ENCODE results near the gene MAPK1IP1L. TPM values are rescaled to one million over a fixed set of nuclear protein-coding genes. Genes with fewer than 3 reads are reported as not detected.

The MAPK1IP1L gene
- total and polyA plus RNA-seq, 2 of the 8 experiments (the other 6 are each of a cell fraction or from before 2014, with no cell fraction given), result 111 to 228 TPM

DNA sequence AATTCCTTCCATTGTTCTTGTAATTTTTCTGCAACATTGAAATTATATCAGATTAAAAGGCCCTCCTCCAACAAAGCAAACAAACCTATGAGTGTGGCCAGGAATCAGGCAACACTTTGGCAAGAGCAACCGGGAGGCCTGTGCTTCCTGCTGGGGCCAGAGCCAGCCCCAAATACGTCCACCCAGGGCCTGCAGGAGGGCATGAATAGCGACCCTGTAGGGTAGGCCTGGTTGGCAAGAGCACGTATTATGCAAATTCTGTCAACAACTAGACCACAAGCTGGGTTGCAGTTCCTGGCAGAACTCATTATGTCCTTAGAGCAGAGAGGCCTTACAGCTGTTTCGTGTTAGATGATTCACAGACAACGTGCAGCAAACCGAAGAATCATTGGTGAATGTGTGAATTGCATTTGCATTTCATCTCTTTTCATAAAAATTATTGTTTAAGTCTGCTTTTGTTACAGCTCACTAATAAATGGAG lies 50.7 kb downstream of the MAPK1IP1L start:
- 16% methylated on average over 7 of the region's 7 CpGs; no CpG with 5 or more reads in 1 of the 2 experiments for WGBS, 2 experiments (ENCODE audit: extremely low coverage in 1 of 2, insufficient coverage in 1 of 2, insufficient read length in 1 of 2, insufficient replicate concordance in 2 of 2, low coverage in 1 of 2, low lambda C conversion rate in 2 of 2, missing lambda C conversion rate in 1 of 2)
- no peak overlapping the region for H2AFZ ChIP-seq (ENCODE audit: low read length)
- TF ChIP-seq POU5F1 (IDR thresholded peaks at IDR 0.05; ENCODE audit: low read depth, low read length) (no peak), TBP (IDR thresholded peaks at IDR 0.05; ENCODE audit: low read depth, low read length) (peak; percentile 47; the same call in 1 of the 2 replicates), TAF1 (IDR thresholded peaks at IDR 0.05; ENCODE audit: low read depth, low read length) (peak; percentile 50; the same call in 1 of the 2 replicates), CHD1 (IDR thresholded peaks at IDR 0.05; ENCODE audit: low read depth, low read length) (no peak), POLR2A (IDR thresholded peaks at IDR 0.05; ENCODE audit: control extremely low read depth in 1 of 2, low read depth in 2 of 2, low read length in 2 of 2) (peak in 1 of 2 experiments; percentile 49; a peak in 1 of 3 replicates), TAF7 (optimal IDR thresholded peaks at IDR 0.05; ENCODE audit: borderline replicate concordance, low read depth, low read length) (no peak), POLR2AphosphoS5 (IDR thresholded peaks at IDR 0.05; ENCODE audit: low read depth, low read length) (0 out of 2 replicates have a peak, but pooled peaks have one; percentile 35), KDM4A (IDR thresholded peaks at IDR 0.05; ENCODE audit: low read depth, low read length, severe bottlenecking) (no peak), PHF8 (conservative IDR thresholded peaks at IDR 0.05; ENCODE audit: low read depth, low read length) (no peak), KDM1A (IDR thresholded peaks at IDR 0.05; ENCODE audit: borderline replicate concordance, low read length) (no peak)
- TF ChIP-seq, protein P1, sequence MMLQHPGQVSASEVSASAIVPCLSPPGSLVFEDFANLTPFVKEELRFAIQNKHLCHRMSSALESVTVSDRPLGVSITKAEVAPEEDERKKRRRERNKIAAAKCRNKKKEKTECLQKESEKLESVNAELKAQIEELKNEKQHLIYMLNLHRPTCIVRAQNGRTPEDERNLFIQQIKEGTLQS (IDR thresholded peaks at IDR 0.05; ENCODE audit: insufficient read depth, low read depth, low read length), result no peak
- TF ChIP-seq, protein P2, sequence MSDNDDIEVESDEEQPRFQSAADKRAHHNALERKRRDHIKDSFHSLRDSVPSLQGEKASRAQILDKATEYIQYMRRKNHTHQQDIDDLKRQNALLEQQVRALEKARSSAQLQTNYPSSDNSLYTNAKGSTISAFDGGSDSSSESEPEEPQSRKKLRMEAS (IDR thresholded peaks at IDR 0.05), result peak; percentile 31; the same call in 1 of the 2 replicates

More for the DNA sequence above, 50.7 kb downstream of the MAPK1IP1L start:
- Histone ChIP-seq H2AK5ac (ENCODE audit: low read depth, low read length) (no peak overlapping the region), H4K91ac (replicated peaks; ENCODE audit: insufficient read length, low read length) (no peak overlapping the region), H3K18ac (ENCODE audit: extremely low read depth, low read length) (peak overlapping the region; percentile 17; the same call in 1 of the 2 replicates), H2BK15ac (ENCODE audit: low read length) (no peak overlapping the region), H3K56ac (replicated peaks; ENCODE audit: insufficient read length, low read depth, low read length) (no peak overlapping the region), H2BK20ac (ENCODE audit: low read length) (no peak overlapping the region), H3K4me3 (ENCODE audit: extremely low read depth in 1 of 4, insufficient read depth in 2 of 4, low read depth in 3 of 4, low read length in 4 of 4) (peak overlapping the region in 1 of 4 experiments; percentile 34; a peak in 2 of 8 replicates), H2BK120ac (replicated peaks; ENCODE audit: low read depth, low read length) (no peak overlapping the region), H3K23me2 (ENCODE audit: low read depth, low read length) (no peaks in the 10 kb centered on the region), H3K4me2 (ENCODE audit: insufficient read depth in 1 of 2, low read depth in 2 of 2, low read length in 2 of 2) (peak overlapping the region; percentile 25 to 59; a peak in 3 of 4 replicates), H4K20me1 (replicated peaks in 1 of 2; ENCODE audit: control insufficient read depth in 1 of 2, insufficient read depth in 2 of 2, low read length in 2 of 2) (no peaks in the 10 kb centered on the region), H3K27ac (ENCODE audit: low read depth, low read length) (no peak overlapping the region), H3K14ac (ENCODE audit: insufficient read length) (no peak overlapping the region), H2BK12ac (ENCODE audit: low read depth, low read length) (0 out of 2 replicates have a peak overlapping the region, but pooled peaks have one; percentile 1), H3K23ac (ENCODE audit: insufficient read length) (no peak overlapping the region), H4K8ac (ENCODE audit: extremely low read depth, insufficient read depth, low read length) (no peak overlapping the region), H3K79me1 (ENCODE audit: low read depth, low read length) (no peaks in the 10 kb centered on the region), H3K9me3 (ENCODE audit: insufficient read depth in 2 of 2, low read depth in 1 of 2, low read length in 1 of 2) (no peaks in the 10 kb centered on the region), H3K79me2 (ENCODE audit: control insufficient read depth in 1 of 2, insufficient read depth in 2 of 2, low read length in 2 of 2) (no peaks in the 10 kb centered on the region), H3K4ac (replicated peaks; ENCODE audit: insufficient read length, low read depth, low read length) (no peak overlapping the region), H3K36me3 (ENCODE audit: control insufficient read depth in 2 of 4, insufficient read depth in 4 of 4, low read length in 3 of 4) (no peaks in the 10 kb centered on the region), H3K9ac (replicated peaks in 1 of 4; ENCODE audit: extremely low read depth in 1 of 4, low read depth in 3 of 4, low read length in 3 of 4) (no peak overlapping the region), H2BK5ac (ENCODE audit: low read depth, low read length) (no peak overlapping the region), H4K5ac (ENCODE audit: insufficient read length, low read depth, low read length) (peak overlapping the region; percentile 45), H3K27me3 (replicated peaks in 1 of 4; ENCODE audit: control insufficient read depth in 3 of 4, extremely low read depth in 1 of 4, insufficient read depth in 3 of 4, low read length in 3 of 4) (no peaks in the 10 kb centered on the region), H3K4me1 (replicated peaks in 1 of 4; ENCODE audit: control insufficient read depth in 3 of 4, insufficient read depth in 4 of 4, low read length in 3 of 4) (peaks cover 7 to 19% (median 12%) of the 10 kb centered on the region in 4 experiments; a peak in 5 of 7 replicates)
- CTCF ChIA-PET (ENCODE audit: partially characterized antibody), result interaction anchor here (0.7 to 5.1 kb wide), 6 partner anchors 13 to 170 kb away, joined by 3 to 29 read pairs (median 5); partner anchors contain the start of genes LGALS3 and MAPK1IP1L
- peak; percentile 24 for FAIRE-seq
- DNase-seq (ENCODE audit: low read depth in 1 of 2, low spot score in 2 of 2), result peak in 1 of 2 experiments; percentile 49
- POLR2A ChIA-PET (ENCODE audit: partially characterized antibody), result interaction anchor here (1.2 to 2.6 kb wide), 12 partner anchors 8 to 75 kb away, joined by 4 to 15 read pairs (median 6); partner anchors contain the start of genes LGALS3, MAPK1IP1L, SOCS4 and WDHD1

Data from H1 (cell line).